GM19238 (cell line): ENCODE results near the gene FNDC8.
"Not testable (repeated sequence)": the region's sequence is repeated elsewhere in the genome, so short reads cannot be mapped to it uniquely, and the experiment has no call there.

Experiments used
- DNase-seq: peaks from one replicate; pipeline ENCODE4 v3.0.0; 2011; ENCODE audit warnings: low spot score; ENCODE audit not compliant: insufficient read length

Gene FNDC8

DNA sequence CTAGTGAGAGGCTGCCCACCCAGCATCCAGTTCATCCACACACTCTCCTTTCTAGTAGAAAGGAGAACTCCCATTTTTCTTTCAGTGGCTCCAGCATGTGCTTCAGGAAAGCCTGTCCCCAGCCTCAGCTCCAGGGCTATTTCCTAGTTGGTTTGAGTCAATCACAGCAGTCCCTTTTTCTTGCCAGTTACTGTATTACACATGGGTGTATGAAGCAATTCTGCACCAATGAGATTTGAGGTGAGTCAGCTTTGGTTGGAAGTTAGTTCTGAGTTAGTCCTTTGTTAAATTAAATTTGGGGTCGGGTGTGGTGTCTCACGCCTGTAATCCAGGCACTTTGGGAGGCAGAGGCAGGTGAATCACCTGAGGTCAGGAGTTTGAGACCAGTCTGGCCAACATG, 26.5 kb upstream of the FNDC8 start:
- DNase-seq = no peak

DNA sequence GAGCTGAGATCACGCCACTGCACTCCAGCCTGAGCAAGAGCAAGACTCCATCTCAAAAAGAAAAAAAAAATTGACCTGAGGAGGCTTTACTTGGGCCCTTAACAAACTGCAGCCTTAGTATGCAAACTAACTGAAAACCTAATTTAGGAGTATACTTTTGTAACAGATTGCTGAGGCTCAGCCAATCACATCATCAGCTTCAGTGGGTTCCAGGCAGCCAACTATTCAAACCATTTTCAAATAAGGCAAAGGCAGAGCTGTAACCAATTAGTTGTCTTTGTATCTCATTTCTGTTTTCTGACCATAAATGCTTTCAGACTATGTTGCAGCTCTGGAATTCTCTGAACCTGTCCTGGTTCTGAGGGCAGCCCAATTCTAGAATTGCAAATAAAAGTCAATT, 25.7 kb upstream of the FNDC8 start:
- DNase-seq = no peak

DNA sequence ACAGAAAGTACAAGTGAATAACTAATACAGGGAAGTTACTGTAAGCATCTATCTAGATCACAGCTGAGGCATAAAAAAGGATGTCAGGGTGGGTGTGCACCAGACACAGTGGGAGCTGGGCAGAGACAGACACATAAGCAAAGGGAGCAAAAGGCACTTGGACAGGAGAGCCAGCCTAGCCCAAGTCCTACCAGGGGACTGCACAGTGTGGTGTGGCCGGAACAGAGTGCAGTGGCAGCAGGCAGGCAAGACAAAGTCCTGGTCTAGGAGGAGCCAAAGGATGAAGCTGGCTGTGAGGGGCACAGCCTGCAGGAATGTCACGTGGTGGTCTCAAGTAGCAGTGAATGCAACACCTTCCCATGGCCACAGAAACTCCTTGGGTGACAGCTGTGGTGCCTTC, 23.6 kb upstream of the FNDC8 start:
- DNase-seq = no peak

DNA sequence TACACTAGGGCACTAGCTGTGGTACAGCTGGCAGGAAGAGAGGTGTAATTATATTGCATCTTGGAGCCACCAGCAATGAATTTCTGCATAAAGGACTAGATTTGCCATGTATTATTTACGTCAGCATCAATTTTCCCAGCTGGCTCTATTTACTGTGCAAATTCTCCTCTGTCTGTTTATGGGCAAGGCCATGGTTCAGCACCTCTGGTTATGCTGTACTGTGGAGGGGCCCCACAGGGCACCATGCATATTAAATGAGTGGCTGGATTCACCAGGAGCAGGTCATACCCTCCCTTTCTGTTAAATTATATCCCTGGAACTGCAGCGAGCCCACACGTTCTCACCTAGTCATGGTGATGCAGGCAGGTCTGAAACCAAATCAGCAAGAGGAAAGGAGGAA, 21.5 kb upstream of the FNDC8 start:
- DNase-seq = no peak

DNA sequence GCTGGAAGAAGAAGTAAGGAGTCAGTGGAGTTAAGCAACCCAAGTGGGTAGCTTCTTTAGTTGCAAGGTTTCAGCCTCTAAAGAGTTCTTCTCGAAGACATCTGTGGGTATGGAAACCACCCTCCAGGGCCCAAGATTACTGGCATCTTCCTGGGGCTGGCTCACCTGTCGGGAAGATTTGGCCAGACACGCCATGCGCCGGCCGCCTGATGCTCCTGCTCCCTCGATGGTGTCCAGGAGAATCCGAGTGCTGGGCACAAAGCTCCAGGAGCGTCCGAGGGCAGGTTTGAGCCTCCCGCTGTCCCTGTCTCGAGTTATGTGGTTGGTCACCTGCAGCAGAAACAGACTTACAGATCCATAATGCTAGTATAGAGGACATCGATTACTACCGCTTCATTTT, 20.4 kb upstream of the FNDC8 start:
- DNase-seq = no peak

DNA sequence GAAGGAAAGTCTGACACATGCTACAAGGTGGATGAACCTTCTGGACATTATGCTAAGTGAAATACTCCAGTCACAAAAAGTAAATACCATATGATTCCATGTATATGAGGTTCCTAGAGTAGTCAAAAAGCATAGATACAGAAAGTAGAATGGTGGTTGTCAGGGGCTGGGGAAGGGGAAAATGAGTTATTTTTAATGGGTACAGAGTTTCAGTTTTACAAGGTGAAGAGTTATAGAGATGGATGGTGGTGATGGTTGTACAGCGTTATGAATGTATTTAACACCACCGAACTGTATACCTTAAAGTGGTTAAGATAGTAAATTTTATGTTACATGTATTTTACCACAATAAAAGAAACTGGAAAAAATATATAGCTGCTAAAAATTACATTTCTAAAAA, 19.7 kb upstream of the FNDC8 start:
- no peak for DNase-seq

DNA sequence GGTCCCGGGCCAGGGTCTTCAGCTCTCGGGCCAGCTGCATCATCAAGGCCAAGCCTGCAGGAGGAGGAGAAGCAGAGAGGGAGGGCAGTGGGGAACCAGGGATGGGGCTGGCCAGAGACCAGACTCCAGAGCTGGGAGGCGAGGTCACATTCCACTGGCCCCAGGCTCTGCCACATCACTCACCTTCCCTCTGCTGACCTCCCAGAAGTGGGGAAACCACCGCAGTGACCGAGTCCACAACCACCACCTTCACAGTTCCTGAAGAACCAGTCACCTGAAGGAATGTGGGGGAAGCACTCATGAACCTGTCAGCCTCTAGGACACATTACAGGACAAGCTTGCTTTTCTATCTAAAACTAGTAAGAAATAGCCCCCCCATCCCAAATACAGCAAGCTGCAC, 18.1 kb upstream of the FNDC8 start:
- no peak for DNase-seq

DNA sequence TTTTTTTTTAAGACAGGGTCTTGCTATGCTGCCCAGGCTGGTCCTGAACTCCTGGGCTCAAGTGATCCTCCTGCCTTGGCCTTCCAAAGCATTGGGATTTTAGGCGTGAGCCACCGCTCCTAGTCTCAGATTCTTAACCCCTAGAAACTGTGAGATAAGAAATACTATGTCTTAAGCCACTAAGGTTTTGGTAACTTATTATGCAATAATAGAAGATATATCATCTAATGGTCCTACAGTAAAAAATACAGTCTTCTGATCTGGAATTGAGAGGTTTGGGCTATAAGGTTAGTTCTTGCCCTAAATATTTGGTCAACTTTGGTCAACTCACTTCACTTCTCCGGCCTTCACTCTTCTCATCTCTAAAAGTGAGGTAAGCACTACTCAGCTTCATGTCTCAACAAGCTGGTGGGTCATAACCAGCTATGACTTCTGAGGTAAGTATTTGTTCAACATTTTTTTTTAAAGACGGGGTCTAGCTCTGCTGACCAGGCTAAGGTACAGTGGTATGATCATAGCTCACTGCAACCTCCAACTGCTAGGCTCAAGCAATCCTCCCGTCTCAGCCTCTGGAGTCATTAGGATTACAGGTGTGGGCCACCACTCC, 16.5 kb upstream of the FNDC8 start:
- no peak for DNase-seq

DNA sequence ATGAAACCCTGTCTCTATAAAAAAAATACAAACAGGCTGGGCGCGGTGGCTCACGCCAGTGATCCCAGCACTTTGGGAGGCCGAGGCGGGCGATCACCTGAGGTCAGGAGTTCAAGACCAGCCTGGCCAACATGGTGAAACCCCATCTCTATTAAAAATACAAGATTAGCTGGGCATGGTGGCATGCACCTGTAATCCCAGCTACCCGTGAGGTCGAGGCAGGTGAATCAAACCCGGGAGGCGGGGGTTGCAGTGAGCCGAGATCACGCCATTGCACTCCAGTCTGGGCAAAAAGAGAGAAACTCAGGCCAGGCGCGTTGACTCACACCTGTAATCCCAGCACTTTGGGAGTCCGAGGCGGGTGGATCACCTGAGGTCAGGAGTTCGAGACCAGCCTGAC, 10.6 kb upstream of the FNDC8 start:
- DNase-seq = not testable (repeated sequence)

DNA sequence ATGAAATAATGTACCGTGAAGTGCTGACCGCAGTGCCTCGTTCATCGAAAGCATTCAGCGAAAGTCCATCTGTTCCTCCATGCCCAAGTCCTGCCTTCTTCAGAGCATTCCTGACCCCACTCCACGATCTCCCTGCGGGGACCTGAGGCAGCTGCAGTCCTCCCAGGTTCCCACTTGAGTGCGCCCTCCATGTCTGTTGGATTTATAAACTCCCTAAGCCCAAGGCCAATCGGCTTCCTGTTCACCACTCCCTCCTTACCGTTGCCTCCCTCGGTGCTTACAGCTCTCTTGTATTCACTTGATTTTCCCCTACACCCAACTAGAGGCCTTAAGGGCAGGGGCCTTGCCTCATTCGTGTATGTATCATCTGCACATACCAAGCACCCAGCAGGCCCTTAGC, 4.6 kb upstream of the FNDC8 start:
- DNase-seq = no peak

DNA sequence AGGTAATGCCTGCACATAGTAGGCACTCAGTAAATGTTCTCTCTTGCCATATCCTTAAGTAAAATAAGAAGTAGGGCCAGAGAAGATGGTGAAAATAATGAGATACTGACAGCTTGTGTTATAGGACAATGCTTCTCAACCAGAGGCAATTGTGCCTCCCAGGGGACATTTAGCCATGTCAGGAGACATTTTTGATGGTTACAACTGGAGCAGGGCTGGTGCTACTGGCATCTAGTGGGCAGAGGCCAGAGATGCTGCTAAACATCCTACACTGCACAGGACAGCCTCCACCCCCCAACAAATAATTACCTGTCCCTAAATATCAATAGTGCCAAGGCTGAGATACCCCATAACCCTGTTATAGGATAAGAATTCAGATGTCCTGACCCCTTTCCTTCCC, 3.4 kb upstream of the FNDC8 start:
- no peak for DNase-seq

DNA sequence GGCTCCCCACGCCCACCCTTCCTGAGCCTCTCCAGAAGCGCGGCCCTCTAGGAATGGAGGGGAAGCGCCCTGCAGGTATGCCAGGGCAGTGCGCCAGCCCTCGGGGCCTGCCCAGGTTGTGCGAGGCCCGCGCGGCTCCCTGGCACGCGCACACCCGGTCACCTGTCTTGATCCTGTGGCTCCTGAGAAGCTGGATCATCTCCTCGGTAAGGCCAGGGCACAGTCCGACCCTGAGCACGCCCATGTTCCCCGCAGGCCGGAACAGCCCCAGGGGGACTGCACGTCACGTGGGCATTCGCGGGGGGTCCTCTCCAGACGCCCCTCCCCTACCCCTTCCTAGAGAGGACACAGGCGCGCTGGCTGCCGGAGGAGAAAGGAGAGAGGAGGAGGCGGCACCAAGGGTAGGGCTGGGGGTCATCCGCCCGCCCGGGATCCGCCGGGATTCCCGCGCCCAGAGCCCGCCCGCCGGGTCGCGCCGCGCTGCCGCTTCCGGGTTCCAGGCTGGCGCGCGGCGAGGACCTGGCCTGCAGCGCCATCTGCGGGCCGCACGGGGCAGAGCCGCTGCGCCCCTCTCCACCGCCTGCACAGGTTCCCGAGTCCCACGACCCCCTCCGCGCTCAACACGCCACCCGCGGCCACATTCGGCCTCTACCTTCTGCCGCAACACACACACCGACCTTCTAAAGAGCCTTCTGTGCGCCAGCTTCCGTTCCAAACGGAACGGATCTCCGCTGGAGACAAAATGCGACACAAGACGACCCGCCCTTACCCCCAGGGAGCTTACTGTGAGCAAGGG, 1.8 kb upstream of the FNDC8 start, which contains the start of gene RAD51D:
Gene RAD51D (minus strand): TSS at position 491 of the 796 bp plus-strand sequence. CDS start 247 bp downstream, at position 244.
- peak; percentile 81 for DNase-seq

DNA sequence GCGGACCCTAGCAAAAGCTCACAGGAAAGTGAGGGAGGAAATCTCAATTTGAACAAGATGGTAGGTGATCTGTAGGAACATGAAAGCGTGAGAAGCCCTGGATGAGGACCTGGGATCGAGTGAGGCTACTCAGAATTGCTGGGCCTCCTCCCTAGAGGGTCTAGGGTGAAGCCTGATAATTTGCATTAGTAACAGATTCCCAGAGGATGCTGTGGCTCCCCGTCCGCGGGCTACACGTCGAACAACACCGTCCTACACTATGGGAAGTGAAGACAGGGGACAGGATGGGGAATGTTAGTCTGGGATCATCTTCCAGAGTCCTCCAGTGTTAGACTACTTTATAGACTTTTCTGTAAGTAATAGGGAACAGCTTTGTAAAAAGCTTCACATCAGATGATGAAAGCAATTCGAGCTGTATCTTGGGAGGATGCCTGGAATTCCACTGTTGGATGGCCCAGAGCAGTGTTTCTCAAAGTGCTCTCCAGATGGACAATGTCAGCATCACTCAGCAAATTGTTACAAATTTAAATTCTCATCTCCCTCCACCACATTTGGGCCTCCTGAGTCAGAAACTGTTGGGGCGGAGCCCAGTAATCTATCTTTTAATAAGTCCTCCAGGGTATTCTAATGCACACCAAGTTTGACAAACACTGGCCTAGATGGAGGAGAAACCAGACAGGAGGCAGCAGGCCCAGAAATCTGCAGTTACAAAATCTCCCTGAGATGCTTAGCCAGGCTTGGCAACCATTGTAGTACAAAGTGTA, 6.5 kb downstream of the FNDC8 start:
- DNase-seq = no peak

DNA sequence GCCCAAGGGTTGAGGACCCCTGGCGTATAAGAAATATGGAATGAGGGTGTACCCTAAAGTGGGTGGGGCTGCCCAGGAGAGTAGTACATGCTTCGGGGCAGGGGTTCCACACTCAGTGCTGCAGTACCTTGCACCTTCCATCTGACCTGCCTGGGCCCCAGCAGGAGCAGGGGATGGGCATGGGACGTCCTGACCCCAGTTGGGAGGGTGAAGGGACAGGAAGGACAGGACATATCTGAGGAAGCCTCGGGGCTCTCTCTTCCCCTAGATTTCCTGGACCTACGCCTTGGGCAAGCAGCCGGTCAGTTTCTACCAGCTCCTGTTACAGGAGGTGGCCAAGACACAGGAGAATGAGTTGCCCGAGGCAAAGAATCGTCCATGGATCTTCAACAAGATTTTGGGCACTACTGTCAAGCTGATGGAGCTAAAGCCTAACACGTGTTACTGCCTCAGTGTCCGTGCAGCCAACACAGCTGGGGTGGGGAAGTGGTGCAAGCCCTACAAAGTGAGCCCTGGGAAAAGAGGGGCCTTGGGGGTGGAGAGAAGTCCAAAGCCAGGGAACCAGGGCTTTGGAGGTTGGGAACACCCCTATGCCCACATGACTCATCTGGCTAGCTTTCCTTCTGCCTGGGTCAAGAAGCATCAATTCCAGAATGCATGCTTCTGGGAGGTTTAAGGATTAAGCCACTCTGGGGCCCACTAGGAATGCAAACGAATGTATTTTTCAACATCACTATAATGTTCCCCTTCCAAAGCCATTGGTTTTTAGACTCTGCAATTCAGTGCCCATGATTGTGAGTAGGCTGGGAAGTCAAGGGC, 7.9 kb downstream of the FNDC8 start:
- DNase-seq = no peak

DNA sequence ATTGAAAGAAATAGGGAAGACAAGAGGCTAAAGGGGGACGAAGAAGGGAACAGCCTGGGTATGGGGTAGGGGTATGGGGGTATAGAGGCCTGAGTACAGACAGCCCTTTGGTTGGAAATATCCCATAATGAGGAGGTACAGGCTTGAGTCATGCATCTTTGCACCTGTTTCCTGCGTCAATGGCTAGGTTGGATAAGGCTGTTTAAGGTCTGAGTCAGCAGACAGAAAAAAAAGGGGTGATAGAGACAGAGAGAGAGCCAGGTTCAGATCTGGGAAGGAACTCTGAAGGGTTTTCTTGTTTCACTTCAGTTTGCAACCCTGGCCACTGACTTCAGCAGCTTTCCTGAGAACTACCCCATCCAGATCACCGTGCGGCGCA, 8.5 kb downstream of the FNDC8 start:
- DNase-seq = no peak

DNA sequence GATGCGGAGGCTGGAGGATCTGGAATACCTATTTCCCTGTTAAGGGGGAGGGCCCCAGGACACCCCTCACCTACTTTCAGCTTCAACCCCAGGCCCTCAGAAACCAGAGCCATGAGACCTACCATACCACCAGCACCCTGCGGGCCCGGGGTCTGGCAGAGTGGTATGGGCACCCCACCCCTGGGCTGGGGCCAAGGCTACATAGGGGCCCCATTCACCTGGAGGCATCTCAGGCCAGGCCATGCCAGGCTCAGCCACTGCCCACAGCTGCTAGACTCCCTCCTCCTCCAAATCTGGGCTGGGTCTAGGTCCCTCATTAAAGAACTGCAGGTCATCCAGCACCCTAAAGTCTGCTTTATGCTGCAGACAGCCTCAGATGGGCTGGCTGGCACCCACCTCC, 9.0 kb downstream of the FNDC8 start:
- no peak for DNase-seq

DNA sequence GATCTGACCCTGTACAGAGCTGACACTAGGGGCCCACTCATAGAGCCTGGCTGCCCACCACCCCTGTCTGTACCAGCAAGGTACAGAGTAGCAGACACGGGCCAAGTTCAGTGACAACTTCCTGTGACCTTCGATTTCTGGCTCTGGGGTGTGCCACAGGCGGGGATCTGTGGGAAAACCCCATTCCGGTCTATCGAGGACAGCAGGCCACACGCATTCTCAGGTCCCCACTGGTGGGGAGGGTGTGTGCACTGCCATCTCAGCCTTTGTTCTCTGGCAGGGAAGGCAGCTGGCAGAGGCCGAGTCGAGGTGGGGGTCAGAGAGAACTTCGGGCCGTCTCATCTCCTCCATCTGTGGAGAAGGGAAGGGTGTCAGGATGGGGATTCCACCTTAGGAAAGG, 10.7 kb downstream of the FNDC8 start:
- DNase-seq = no peak

DNA sequence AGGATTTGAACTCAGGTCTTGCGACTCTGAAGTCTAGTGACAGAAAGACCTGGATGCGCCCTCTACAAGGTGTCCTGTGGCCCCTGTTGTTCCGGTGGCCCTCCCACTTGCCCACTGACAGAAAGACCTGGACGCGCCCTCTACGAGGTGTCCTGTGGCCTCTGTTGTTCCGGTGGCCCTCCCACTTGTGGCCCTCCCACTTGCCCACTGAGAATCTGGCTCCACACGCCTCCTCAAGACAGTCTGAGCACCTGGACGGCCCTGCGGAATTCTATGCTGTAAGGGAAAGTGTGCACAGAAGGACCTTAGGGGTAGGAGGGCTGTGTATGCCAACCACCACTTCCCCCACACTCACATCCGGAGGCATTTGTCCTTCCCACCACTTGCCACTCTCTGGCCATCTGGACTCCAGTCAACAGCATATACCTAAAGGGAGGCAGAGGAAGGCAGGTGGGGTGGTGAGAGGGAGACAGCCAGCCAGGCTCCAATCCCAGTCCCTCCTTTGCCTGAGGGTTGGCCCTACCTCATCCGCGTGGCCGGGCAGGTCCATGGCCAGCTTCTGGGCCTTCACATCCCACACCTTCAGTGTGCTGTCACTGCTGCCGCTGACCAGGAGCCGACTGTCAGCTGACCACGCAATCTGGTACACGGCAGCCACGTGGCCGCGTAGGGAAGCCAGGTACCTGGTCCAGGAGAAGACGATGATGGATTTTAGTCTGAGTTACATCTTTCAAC, 11.6 kb downstream of the FNDC8 start:
- no peak for DNase-seq

DNA sequence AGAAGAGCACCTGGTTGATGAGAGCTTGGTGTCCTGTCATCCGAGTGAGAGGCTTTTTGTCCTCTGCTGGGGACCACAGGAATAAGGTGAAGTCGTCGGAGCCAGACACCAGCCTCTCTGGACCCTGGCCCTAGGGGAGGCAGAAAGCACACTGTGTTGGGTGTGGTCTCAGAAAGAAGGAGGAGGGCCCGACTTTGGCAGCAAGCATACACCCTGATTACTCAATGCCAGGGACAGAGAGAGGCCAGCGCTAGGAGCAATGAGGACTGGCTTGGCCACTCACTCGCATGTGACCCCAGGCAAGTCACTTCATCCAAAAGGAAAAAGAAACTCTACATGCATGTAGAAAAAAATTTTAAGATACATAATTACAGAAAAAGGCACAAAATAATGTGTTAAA, 13.9 kb downstream of the FNDC8 start:
- DNase-seq = no peak

DNA sequence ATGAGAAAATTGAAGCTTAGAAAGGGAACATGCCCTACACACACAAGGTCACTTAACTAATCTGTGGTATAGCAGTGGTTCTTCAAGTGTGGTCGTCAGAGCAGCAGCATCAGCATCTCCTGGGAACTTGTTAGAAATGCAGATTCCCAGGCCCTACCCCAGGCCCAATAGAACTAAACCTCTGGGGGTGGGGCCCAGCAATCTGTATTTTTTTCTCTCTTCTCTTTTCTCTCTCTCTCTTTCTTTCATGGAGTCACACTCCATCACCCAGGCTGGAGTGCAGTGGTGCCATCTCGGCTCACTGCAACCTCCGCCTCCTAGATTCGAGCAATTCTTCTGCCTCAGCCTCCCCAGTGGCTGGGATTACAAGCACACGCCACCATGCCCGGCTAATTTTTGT, 16.8 kb downstream of the FNDC8 start:
- no peak for DNase-seq
